HG02981 (cell line): ENCODE data around the gene GABRD.
"Not testable (repeated sequence)": the region's sequence is repeated elsewhere in the genome, so short reads cannot be mapped to it uniquely, and the experiment has no call there.

Experiments used
- ATAC-seq: cut with Tn5 transposase; IDR thresholded peaks from one replicate; pipeline ENCODE4 v1.9.1; 2021; ENCODE audit warnings: mild to moderate bottlenecking, moderate library complexity; ENCODE audit not compliant: unreplicated experiment

GABRD gene

GRCh38 chr1:2019172-2019543 lies at the start of gene GABRD:
GABRD (plus strand) TSS chr1:2019345; CDS start chr1:2019424, 79 bp downstream.
- ATAC-seq = no peak

- no peak for ATAC-seq
Measured at GRCh38 chr1:1969505-1969900, 49.6 kb upstream of the GABRD start.

- no peak for ATAC-seq
Measured at GRCh38 chr1:1969953-1970716, 49.0 kb upstream of the GABRD start.

- no peak for ATAC-seq
Measured at GRCh38 chr1:1971017-1971416, 48.1 kb upstream of the GABRD start.

GRCh38 chr1:1971688-1972087 lies 47.5 kb upstream of the GABRD start:
- no peak for ATAC-seq

- ATAC-seq = no peak
Measured at GRCh38 chr1:1972976-1973715, 46.0 kb upstream of the GABRD start.

GRCh38 chr1:1973716-1974642 lies 45.2 kb upstream of the GABRD start:
- ATAC-seq = no peak

GRCh38 chr1:1974834-1975233 lies 44.3 kb upstream of the GABRD start:
- ATAC-seq = no peak

GRCh38 chr1:1975535-1975934 lies 43.6 kb upstream of the GABRD start:
- no peak for ATAC-seq

GRCh38 chr1:1976031-1976430 lies 43.1 kb upstream of the GABRD start:
- ATAC-seq = no peak

- ATAC-seq = no peak
Measured at GRCh38 chr1:1978108-1978507, 41.0 kb upstream of the GABRD start.

- ATAC-seq = not testable (repeated sequence)
Measured at GRCh38 chr1:1978690-1979481, 40.3 kb upstream of the GABRD start.

GRCh38 chr1:1979482-1980165 lies 39.5 kb upstream of the GABRD start:
- no peak for ATAC-seq

- no peak for ATAC-seq
Measured at GRCh38 chr1:1980467-1981141, 38.5 kb upstream of the GABRD start.

GRCh38 chr1:1981142-1981500 lies 38.0 kb upstream of the GABRD start:
- no peak for ATAC-seq

GRCh38 chr1:1981631-1982327 lies 37.4 kb upstream of the GABRD start:
- ATAC-seq = not testable (repeated sequence)

GRCh38 chr1:1982379-1983232 lies 36.5 kb upstream of the GABRD start:
- no peak for ATAC-seq

- no peak for ATAC-seq
Measured at GRCh38 chr1:1984560-1985070, 34.5 kb upstream of the GABRD start.
